HCT116 (cell line): ENCODE results near the gene WRAP53. TPM values are rescaled to one million over a fixed set of nuclear protein-coding genes. Genes with fewer than 3 reads are reported as not detected.

Experiments used
- ATAC-seq: fragments of 200-7000 bp; cut with Tn5 transposase; 2 replicates; pipeline ENCODE4 v1.9.1; 2020; ENCODE audit warnings: mild to moderate bottlenecking, moderate library complexity
- BruUV-seq: library from RNA; stranded (reverse); fragments of 400-500 nt; replicated peaks from 2 replicates; lab custom pipeline; 2021; lab: Mats Ljungman, UMichigan
- CTCF ChIA-PET: fragments of 300-600 bp; sonication (Branson Sonifier 250); formaldehyde crosslinking; loops from one replicate; lab custom pipeline; 2021; ENCODE audit warnings: antibody characterized with exemption; lab: Charles Lee
- POLR2A ChIA-PET: fragments of 300-600, 350-600 bp; sonication (Branson Sonifier 250); formaldehyde crosslinking; loops from one replicate; lab custom pipeline; 2021; ENCODE audit warnings: antibody characterized with exemption; lab: Charles Lee
- RAD21 ChIA-PET, 2 experiments: fragments of 300-600 bp; sonication (Branson Sonifier 250); formaldehyde crosslinking; loops; one replicate each; lab custom pipeline; 2023; ENCODE audit warnings: low total read pairs in 2 of 2; ENCODE audit not compliant: uncharacterized antibody in 2 of 2, unreplicated experiment in 2 of 2, low non-redundant PET in 1 of 2; lab: Charles Lee
- DNase-seq: peaks from one replicate; pipeline ENCODE4 v3.0.0-alpha.2; 2010; ENCODE audit warnings: low read depth, low spot score
- H2AFZ ChIP-seq: fragments of 200-600 bp; shearing (Covaris generic), sonication (generic); 2 replicates; pipeline ENCODE4 v1.6.1; 2017; ENCODE audit warnings: low read depth, mixed run types, mixed read lengths, antibody characterized with exemption, low read length; ENCODE audit not compliant: poor library complexity, severe bottlenecking
- H3K27ac ChIP-seq: 2 replicates; pipeline ENCODE4 v1.5.1; 2012; ENCODE audit warnings: low read depth, low read length
- H3K27me3 ChIP-seq: fragments of 200-600 bp; sonication (generic); 2 replicates; pipeline ENCODE4 v1.6.1; 2016; ENCODE audit warnings: mixed run types, low read length, mixed read lengths; ENCODE audit not compliant: insufficient read depth
- H3K36me3 ChIP-seq, 2 experiments: fragments of 200-500 bp in 1 of 2; fragments of 200-600 bp in 1 of 2; sonication (Bioruptor generic) in 1 of 2; sonication (generic) in 1 of 2; 2 replicates each; pipeline versions ENCODE4 v1.5.1 to v1.6.1; 2014 to 2016; ENCODE audit warnings: low read length in 2 of 2, inconsistent platforms in 1 of 2, mixed read lengths in 1 of 2, mixed run types in 1 of 2; ENCODE audit not compliant: insufficient read depth in 2 of 2, control insufficient read depth in 1 of 2
- H3K4me1 ChIP-seq, 2 experiments: fragments of 200-600 bp in 1 of 2; sonication (generic) in 1 of 2; 2 replicates each; pipeline versions ENCODE4 v1.5.1 to v1.6.1; 2012 to 2017; ENCODE audit warnings: low read length in 2 of 2, inconsistent platforms in 1 of 2, mild to moderate bottlenecking in 1 of 2, mixed read lengths in 1 of 2, mixed run types in 1 of 2, moderate library complexity in 1 of 2; ENCODE audit not compliant: insufficient read depth in 2 of 2, control insufficient read depth in 1 of 2
- H3K4me2 ChIP-seq: fragments of 200-600 bp; sonication (generic); 2 replicates; pipeline ENCODE4 v1.6.1; 2017; ENCODE audit warnings: mixed run types, low read length, mixed read lengths
- H3K4me3 ChIP-seq, 2 experiments: fragments of 200-600 bp in 1 of 2; sonication (generic) in 1 of 2; replicated peaks in 1 of 2; 2 replicates each; pipeline ENCODE4 v1.5.1; 2011 to 2016; ENCODE audit warnings: low read length in 2 of 2, control low read depth in 1 of 2, low read depth in 1 of 2, mild to moderate bottlenecking in 1 of 2, mixed read lengths in 1 of 2, mixed run types in 1 of 2
- H3K79me2 ChIP-seq: fragments of 200-600 bp; sonication (generic); 2 replicates; pipeline ENCODE4 v1.6.1; 2017; ENCODE audit warnings: mild to moderate bottlenecking, mixed run types, low read length, moderate library complexity, mixed read lengths; ENCODE audit not compliant: insufficient read depth
- H3K9ac ChIP-seq: fragments of 200-600 bp; sonication (generic); 2 replicates; pipeline ENCODE4 v1.6.1; 2016; ENCODE audit warnings: low read length, mixed read lengths
- H3K9me2 ChIP-seq: fragments of 200-600 bp; sonication (generic), shearing (Covaris generic); 2 replicates; pipeline ENCODE4 v1.6.1; 2017; ENCODE audit warnings: mixed run types, mild to moderate bottlenecking, moderate library complexity; ENCODE audit not compliant: insufficient read depth
- H3K9me3 ChIP-seq, 2 experiments: fragments of 200-500 bp in 1 of 2; fragments of 200-600 bp in 1 of 2; sonication (Bioruptor generic) in 1 of 2; sonication (generic) in 1 of 2; 2 replicates each; pipeline ENCODE4 v1.6.1; 2014 to 2017; ENCODE audit warnings: low read length in 2 of 2, mixed read lengths in 2 of 2, inconsistent platforms in 1 of 2, low read depth in 1 of 2, mild to moderate bottlenecking in 1 of 2, mixed run types in 1 of 2, moderate library complexity in 1 of 2; ENCODE audit not compliant: control insufficient read depth in 1 of 2, insufficient read depth in 1 of 2
- H4K20me1 ChIP-seq: fragments of 200-600 bp; sonication (generic), shearing (Covaris generic); 2 replicates; pipeline ENCODE4 v1.6.1; 2017; ENCODE audit warnings: mixed run types, mild to moderate bottlenecking, moderate library complexity; ENCODE audit not compliant: insufficient read depth
- CBX3 ChIP-seq: IDR thresholded peaks from 2 replicates; pipeline ENCODE4 v1.6.1; 2012; ENCODE audit warnings: low read depth
- CEBPB ChIP-seq: IDR thresholded peaks from 2 replicates; pipeline ENCODE4 v1.6.1; 2012; ENCODE audit warnings: low read depth
- FOSL1 ChIP-seq: IDR thresholded peaks from 2 replicates; pipeline ENCODE4 v1.6.1; 2012; ENCODE audit warnings: low read depth
- JUND ChIP-seq: IDR thresholded peaks from 2 replicates; pipeline ENCODE4 v1.6.1; 2012
- SP1 ChIP-seq: IDR thresholded peaks from 2 replicates; pipeline ENCODE4 v1.6.1; 2012; ENCODE audit warnings: low read depth
- SRF ChIP-seq: IDR thresholded peaks from 2 replicates; pipeline ENCODE4 v1.6.1; 2012; ENCODE audit warnings: low read depth
- intact Hi-C: fragments of 100-400 bp; cut with micrococcal nuclease; formaldehyde crosslinking; loops from 2 replicates; pipeline ENCODE4 v1.10.0; 2022
- total RNA-seq: library from RNA; stranded (reverse); gene quantifications from one replicate; pipeline ENCODE4 v1.2.1, GENCODE V29; 2021; ENCODE audit not compliant: unreplicated experiment
- TF ChIP-seq, protein P1 (sequence below): IDR thresholded peaks from 2 replicates; pipeline ENCODE4 v1.6.1; 2011; ENCODE audit warnings: mild to moderate bottlenecking, low read length, moderate library complexity; ENCODE audit not compliant: insufficient replicate concordance; ENCODE audit errors: extremely low read depth

Gene WRAP53
- total RNA-seq, 1 experiment from 2014 or later: 28.8 TPM

DNA sequence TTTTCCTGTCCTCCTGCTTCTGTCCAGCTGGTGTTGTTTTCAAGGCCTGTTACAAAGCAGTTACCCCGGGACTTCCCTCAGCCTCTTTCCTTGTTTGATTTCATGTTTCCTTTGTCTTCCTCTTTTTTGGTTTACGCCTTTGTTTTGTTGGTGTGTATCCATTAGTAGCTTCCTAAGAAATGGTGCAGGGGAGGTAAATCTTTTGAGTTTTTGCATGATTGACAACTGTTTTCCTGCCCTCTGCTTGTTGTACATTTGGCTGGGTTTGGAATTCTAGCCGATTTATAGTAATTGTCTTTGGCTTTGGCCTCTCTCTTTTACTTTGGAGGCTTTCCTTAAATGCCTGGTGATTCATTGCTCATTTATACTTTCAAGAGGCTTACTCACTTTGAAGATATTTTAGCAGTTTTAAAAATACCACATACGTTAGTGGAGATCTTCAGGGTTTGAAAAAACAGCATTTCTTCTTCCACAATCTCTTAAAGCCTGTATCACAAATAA is 62.1 kb downstream of the WRAP53 start:
- Histone ChIP-seq H4K20me1 (no peaks in the 10 kb centered on the region), H3K27me3 (no peaks in the 10 kb centered on the region), H3K4me2 (peak overlapping the region; percentile 35), H3K9me3 (no peaks in the 10 kb centered on the region), H3K4me3 (peak overlapping the region in 1 of 2 experiments; percentile 13; a peak in 1 of 4 replicates), H3K27ac (peak overlapping the region; percentile 41; the same call in 1 of the 2 replicates), H3K9me2 (no peaks in the 10 kb centered on the region), H3K9ac (peak overlapping the region; percentile 31), H3K79me2 (no peaks in the 10 kb centered on the region), H2AFZ (peak overlapping the region; percentile 73), H3K36me3 (no peaks in the 10 kb centered on the region), H3K4me1 (peaks cover 22 to 43% of the 10 kb centered on the region in 2 experiments)
- ChIA-PET POLR2A (no interaction called here), CTCF (no interaction called here), RAD21 (no interaction called here)
- intact Hi-C loops: no loop called here
- no TSS peak for BruUV-seq
- 0 out of 2 replicates have a peak, but pooled peaks have one; percentile 11 for TF ChIP-seq SP1
- peak; percentile 62 for TF ChIP-seq FOSL1
- 0 out of 2 replicates have a peak, but pooled peaks have one; percentile 26 for TF ChIP-seq CBX3
- peak; percentile 41; the same call in 1 of the 2 replicates for TF ChIP-seq JUND
- no peak for TF ChIP-seq CEBPB
- no peak for TF ChIP-seq SRF
- TF ChIP-seq, protein P1, sequence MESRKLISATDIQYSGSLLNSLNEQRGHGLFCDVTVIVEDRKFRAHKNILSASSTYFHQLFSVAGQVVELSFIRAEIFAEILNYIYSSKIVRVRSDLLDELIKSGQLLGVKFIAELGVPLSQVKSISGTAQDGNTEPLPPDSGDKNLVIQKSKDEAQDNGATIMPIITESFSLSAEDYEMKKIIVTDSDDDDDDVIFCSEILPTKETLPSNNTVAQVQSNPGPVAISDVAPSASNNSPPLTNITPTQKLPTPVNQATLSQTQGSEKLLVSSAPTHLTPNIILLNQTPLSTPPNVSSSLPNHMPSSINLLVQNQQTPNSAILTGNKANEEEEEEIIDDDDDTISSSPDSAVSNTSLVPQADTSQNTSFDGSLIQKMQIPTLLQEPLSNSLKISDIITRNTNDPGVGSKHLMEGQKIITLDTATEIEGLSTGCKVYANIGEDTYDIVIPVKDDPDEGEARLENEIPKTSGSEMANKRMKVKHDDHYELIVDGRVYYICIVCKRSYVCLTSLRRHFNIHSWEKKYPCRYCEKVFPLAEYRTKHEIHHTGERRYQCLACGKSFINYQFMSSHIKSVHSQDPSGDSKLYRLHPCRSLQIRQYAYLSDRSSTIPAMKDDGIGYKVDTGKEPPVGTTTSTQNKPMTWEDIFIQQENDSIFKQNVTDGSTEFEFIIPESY: no peak
- DNase-seq (no peak), ATAC-seq (no peak; the same call in 1 of the 2 replicates)

Other genes starting within 250 kb of the WRAP53 start
- 6.1 TPM for gene FGF11, start 249.0 kb upstream of the WRAP53 start, total RNA-seq
- 10.4 TPM for gene CHRNB1, start 243.4 kb upstream of the WRAP53 start, total RNA-seq
- 17.1 TPM for gene ZBTB4, start 208.8 kb upstream of the WRAP53 start, total RNA-seq
- gene SLC35G6, start 207.0 kb upstream of the WRAP53 start, total RNA-seq: not detected
- gene POLR2A, start 204.1 kb upstream of the WRAP53 start, total RNA-seq: 205 TPM
- 12.3 TPM for gene TNFSF12, start 139.4 kb upstream of the WRAP53 start, total RNA-seq
- 0.71 TPM for gene TNFSF13, start 129.7 kb upstream of the WRAP53 start, total RNA-seq
- 73.8 TPM for gene SENP3, start 126.6 kb upstream of the WRAP53 start, total RNA-seq
- gene CD68, start 108.8 kb upstream of the WRAP53 start, total RNA-seq: 7.0 TPM
- 50.9 TPM for gene MPDU1, start 104.6 kb upstream of the WRAP53 start, total RNA-seq
- 0.69 TPM for gene SOX15, start 98.4 kb upstream of the WRAP53 start, total RNA-seq
- gene FXR2, start 73.6 kb upstream of the WRAP53 start, total RNA-seq: 49.7 TPM
- 54.9 TPM for gene SAT2, start 60.7 kb upstream of the WRAP53 start, total RNA-seq
- not detected for gene SHBG, start 58.3 kb upstream of the WRAP53 start, total RNA-seq
- not detected for gene ATP1B2, start 37.6 kb upstream of the WRAP53 start, total RNA-seq
- 110 TPM for gene TP53, start 987 bp upstream of the WRAP53 start, total RNA-seq
- 0.07 TPM for gene EFNB3, start 16.7 kb downstream of the WRAP53 start, total RNA-seq
- gene DNAH2, start 29.3 kb downstream of the WRAP53 start, total RNA-seq: 2.0 TPM
- gene KDM6B, start 145.7 kb downstream of the WRAP53 start, total RNA-seq: 42.1 TPM
- gene TMEM88, start 166.6 kb downstream of the WRAP53 start, total RNA-seq: 2.8 TPM
- 103 TPM for gene NAA38, start 169.1 kb downstream of the WRAP53 start, total RNA-seq
- gene CYB5D1, start 169.5 kb downstream of the WRAP53 start, total RNA-seq: 21.5 TPM
- gene CHD3, start 200.3 kb downstream of the WRAP53 start, total RNA-seq: 54.8 TPM
- gene RNF227, start 227.8 kb downstream of the WRAP53 start, total RNA-seq: 0.74 TPM
- gene KCNAB3, start 241.4 kb downstream of the WRAP53 start, total RNA-seq: 7.1 TPM
- gene TRAPPC1, start 243.5 kb downstream of the WRAP53 start, total RNA-seq: 123 TPM
- gene CNTROB, start 243.7 kb downstream of the WRAP53 start, total RNA-seq: 54.6 TPM